HCT116 (cell line): Measurements from ENCODE around the gene SPOP. TPM values are rescaled to one million over a fixed set of nuclear protein-coding genes. Genes with fewer than 3 reads are reported as not detected.

Source experiments
- ATAC-seq: fragments of 200-7000 bp; cut with Tn5 transposase; 2 replicates; pipeline ENCODE4 v1.9.1; 2020; ENCODE audit warnings: mild to moderate bottlenecking, moderate library complexity
- BruUV-seq: library from RNA; stranded (reverse); fragments of 400-500 nt; replicated peaks from 2 replicates; lab custom pipeline; 2021; lab: Mats Ljungman, UMichigan
- CTCF ChIA-PET: fragments of 300-600 bp; sonication (Branson Sonifier 250); formaldehyde crosslinking; loops from one replicate; lab custom pipeline; 2021; ENCODE audit warnings: antibody characterized with exemption; lab: Charles Lee
- POLR2A ChIA-PET: fragments of 300-600, 350-600 bp; sonication (Branson Sonifier 250); formaldehyde crosslinking; loops from one replicate; lab custom pipeline; 2021; ENCODE audit warnings: antibody characterized with exemption; lab: Charles Lee
- RAD21 ChIA-PET, 2 experiments: fragments of 300-600 bp; sonication (Branson Sonifier 250); formaldehyde crosslinking; loops; one replicate each; lab custom pipeline; 2023; ENCODE audit warnings: low total read pairs in 2 of 2; ENCODE audit not compliant: uncharacterized antibody in 2 of 2, unreplicated experiment in 2 of 2, low non-redundant PET in 1 of 2; lab: Charles Lee
- DNase-seq: peaks from one replicate; pipeline ENCODE4 v3.0.0-alpha.2; 2010; ENCODE audit warnings: low read depth, low spot score
- H2AFZ ChIP-seq: fragments of 200-600 bp; shearing (Covaris generic), sonication (generic); 2 replicates; pipeline ENCODE4 v1.6.1; 2017; ENCODE audit warnings: low read depth, mixed run types, mixed read lengths, antibody characterized with exemption, low read length; ENCODE audit not compliant: poor library complexity, severe bottlenecking
- H3K27ac ChIP-seq: 2 replicates; pipeline ENCODE4 v1.5.1; 2012; ENCODE audit warnings: low read depth, low read length
- H3K27me3 ChIP-seq: fragments of 200-600 bp; sonication (generic); 2 replicates; pipeline ENCODE4 v1.6.1; 2016; ENCODE audit warnings: mixed run types, low read length, mixed read lengths; ENCODE audit not compliant: insufficient read depth
- H3K36me3 ChIP-seq, 2 experiments: fragments of 200-500 bp in 1 of 2; fragments of 200-600 bp in 1 of 2; sonication (Bioruptor generic) in 1 of 2; sonication (generic) in 1 of 2; 2 replicates each; pipeline versions ENCODE4 v1.5.1 to v1.6.1; 2014 to 2016; ENCODE audit warnings: low read length in 2 of 2, inconsistent platforms in 1 of 2, mixed read lengths in 1 of 2, mixed run types in 1 of 2; ENCODE audit not compliant: insufficient read depth in 2 of 2, control insufficient read depth in 1 of 2
- H3K4me1 ChIP-seq, 2 experiments: fragments of 200-600 bp in 1 of 2; sonication (generic) in 1 of 2; 2 replicates each; pipeline versions ENCODE4 v1.5.1 to v1.6.1; 2012 to 2017; ENCODE audit warnings: low read length in 2 of 2, inconsistent platforms in 1 of 2, mild to moderate bottlenecking in 1 of 2, mixed read lengths in 1 of 2, mixed run types in 1 of 2, moderate library complexity in 1 of 2; ENCODE audit not compliant: insufficient read depth in 2 of 2, control insufficient read depth in 1 of 2
- H3K4me2 ChIP-seq: fragments of 200-600 bp; sonication (generic); 2 replicates; pipeline ENCODE4 v1.6.1; 2017; ENCODE audit warnings: mixed run types, low read length, mixed read lengths
- H3K4me3 ChIP-seq, 2 experiments: fragments of 200-600 bp in 1 of 2; sonication (generic) in 1 of 2; replicated peaks in 1 of 2; 2 replicates each; pipeline ENCODE4 v1.5.1; 2011 to 2016; ENCODE audit warnings: low read length in 2 of 2, control low read depth in 1 of 2, low read depth in 1 of 2, mild to moderate bottlenecking in 1 of 2, mixed read lengths in 1 of 2, mixed run types in 1 of 2
- H3K79me2 ChIP-seq: fragments of 200-600 bp; sonication (generic); 2 replicates; pipeline ENCODE4 v1.6.1; 2017; ENCODE audit warnings: mild to moderate bottlenecking, mixed run types, low read length, moderate library complexity, mixed read lengths; ENCODE audit not compliant: insufficient read depth
- H3K9ac ChIP-seq: fragments of 200-600 bp; sonication (generic); 2 replicates; pipeline ENCODE4 v1.6.1; 2016; ENCODE audit warnings: low read length, mixed read lengths
- H3K9me2 ChIP-seq: fragments of 200-600 bp; sonication (generic), shearing (Covaris generic); 2 replicates; pipeline ENCODE4 v1.6.1; 2017; ENCODE audit warnings: mixed run types, mild to moderate bottlenecking, moderate library complexity; ENCODE audit not compliant: insufficient read depth
- H3K9me3 ChIP-seq, 2 experiments: fragments of 200-500 bp in 1 of 2; fragments of 200-600 bp in 1 of 2; sonication (Bioruptor generic) in 1 of 2; sonication (generic) in 1 of 2; 2 replicates each; pipeline ENCODE4 v1.6.1; 2014 to 2017; ENCODE audit warnings: low read length in 2 of 2, mixed read lengths in 2 of 2, inconsistent platforms in 1 of 2, low read depth in 1 of 2, mild to moderate bottlenecking in 1 of 2, mixed run types in 1 of 2, moderate library complexity in 1 of 2; ENCODE audit not compliant: control insufficient read depth in 1 of 2, insufficient read depth in 1 of 2
- H4K20me1 ChIP-seq: fragments of 200-600 bp; sonication (generic), shearing (Covaris generic); 2 replicates; pipeline ENCODE4 v1.6.1; 2017; ENCODE audit warnings: mixed run types, mild to moderate bottlenecking, moderate library complexity; ENCODE audit not compliant: insufficient read depth
- ATF3 ChIP-seq: IDR thresholded peaks from 2 replicates; pipeline ENCODE4 v1.6.1; 2012
- CBX3 ChIP-seq: IDR thresholded peaks from 2 replicates; pipeline ENCODE4 v1.6.1; 2012; ENCODE audit warnings: low read depth
- ELF1 ChIP-seq: IDR thresholded peaks from 2 replicates; pipeline ENCODE4 v1.6.1; 2012; ENCODE audit warnings: low read depth, borderline replicate concordance
- FOSL1 ChIP-seq: IDR thresholded peaks from 2 replicates; pipeline ENCODE4 v1.6.1; 2012; ENCODE audit warnings: low read depth
- JUND ChIP-seq: IDR thresholded peaks from 2 replicates; pipeline ENCODE4 v1.6.1; 2012
- MAX ChIP-seq: IDR thresholded peaks from 2 replicates; pipeline ENCODE4 v1.6.1; 2012
- RAD21 ChIP-seq: IDR thresholded peaks from 2 replicates; pipeline ENCODE4 v1.6.1; 2012; ENCODE audit warnings: low read depth, mild to moderate bottlenecking
- SRF ChIP-seq: IDR thresholded peaks from 2 replicates; pipeline ENCODE4 v1.6.1; 2012; ENCODE audit warnings: low read depth
- TCF7L2 ChIP-seq: IDR thresholded peaks from 2 replicates; pipeline ENCODE4 v1.7.0; 2011; ENCODE audit warnings: borderline replicate concordance, inconsistent platforms; ENCODE audit not compliant: insufficient read depth, insufficient read length; ENCODE audit errors: extremely low read depth
- YY1 ChIP-seq: IDR thresholded peaks from 2 replicates; pipeline ENCODE4 v1.6.1; 2011; ENCODE audit warnings: low read length, low read depth, moderate library complexity, mild to moderate bottlenecking; ENCODE audit not compliant: insufficient replicate concordance; ENCODE audit errors: extremely low read depth
- ZBTB33 ChIP-seq: IDR thresholded peaks from 2 replicates; pipeline ENCODE4 v1.6.1; 2011; ENCODE audit warnings: mild to moderate bottlenecking, low read length, moderate library complexity; ENCODE audit not compliant: insufficient replicate concordance; ENCODE audit errors: extremely low read depth
- intact Hi-C: fragments of 100-400 bp; cut with micrococcal nuclease; formaldehyde crosslinking; loops from 2 replicates; pipeline ENCODE4 v1.10.0; 2022
- total RNA-seq: library from RNA; stranded (reverse); gene quantifications from one replicate; pipeline ENCODE4 v1.2.1, GENCODE V29; 2021; ENCODE audit not compliant: unreplicated experiment

The SPOP gene
- total RNA-seq, 1 experiment from 2014 or later: 85.1 TPM

GRCh38 chr17:49574323-49574781 lies 103.5 kb downstream of the SPOP start:
- no peak for ATAC-seq
- H3K27me3 ChIP-seq: peaks cover 11% of the 10 kb centered on the region; the same call in 1 of the 2 replicates
- no peak for DNase-seq
- H3K27ac ChIP-seq: no peak overlapping the region
- H3K9me2 ChIP-seq: no peaks in the 10 kb centered on the region
- H3K4me2 ChIP-seq: no peak overlapping the region
- BruUV-seq: no TSS peak
- no peak overlapping the region for H3K4me3 ChIP-seq
- RAD21 ChIA-PET: no interaction called here
- no peaks in the 10 kb centered on the region for H4K20me1 ChIP-seq
- no peak overlapping the region for H3K9ac ChIP-seq
- intact Hi-C loops: no loop called here
- no peaks in the 10 kb centered on the region for H3K79me2 ChIP-seq
- H3K36me3 ChIP-seq: no peaks in the 10 kb centered on the region
- TF ChIP-seq FOSL1: no peak
- TF ChIP-seq ATF3: no peak
- TF ChIP-seq CBX3: no peak
- TF ChIP-seq YY1: no peak
- TF ChIP-seq TCF7L2: no peak
- TF ChIP-seq MAX: no peak
- no peak for TF ChIP-seq RAD21
- TF ChIP-seq ZBTB33: no peak
- TF ChIP-seq JUND: no peak
- no peak for TF ChIP-seq SRF
- TF ChIP-seq ELF1: no peak
- CTCF ChIA-PET: no interaction called here
- POLR2A ChIA-PET: no interaction called here
- H3K9me3 ChIP-seq: no peaks in the 10 kb centered on the region
- H2AFZ ChIP-seq: no peak overlapping the region
- peaks cover 0 to 12% of the 10 kb centered on the region in 2 experiments; a peak in 2 of 4 replicates for H3K4me1 ChIP-seq
